Astrocyte (in vitro differentiated cells and primary cell): ENCODE data around the gene LMCD1. TPM values are rescaled to one million over a fixed set of nuclear protein-coding genes. Genes with fewer than 3 reads are reported as not detected.

ENCODE experiments used
- DNase-seq: peaks from one replicate; pipeline ENCODE4 v3.0.0-alpha.2; 2010; ENCODE audit warnings: low read depth
- FAIRE-seq: peaks from 2 replicates; lab custom pipeline; 2011; peaks lifted over from hg19 to GRCh38; lab: Jason Lieb, UNC
- H2AFZ ChIP-seq: 2 replicates; pipeline ENCODE4 v1.6.0; 2012; ENCODE audit warnings: low read depth, low read length, inconsistent platforms
- H3K27ac ChIP-seq: 2 replicates; pipeline ENCODE4 v1.5.1; 2011; ENCODE audit warnings: low read depth, low read length, inconsistent platforms
- H3K27me3 ChIP-seq: 2 replicates; pipeline ENCODE4 v1.6.0; 2011; ENCODE audit warnings: low read length, inconsistent platforms; ENCODE audit not compliant: insufficient read depth
- H3K36me3 ChIP-seq: 2 replicates; pipeline ENCODE4 v1.5.1; 2011; ENCODE audit warnings: low read length, inconsistent platforms; ENCODE audit not compliant: insufficient read depth
- H3K4me1 ChIP-seq: 2 replicates; pipeline ENCODE4 v1.5.1; 2011; ENCODE audit warnings: low read length, inconsistent platforms; ENCODE audit not compliant: insufficient read depth
- H3K4me2 ChIP-seq: 2 replicates; pipeline ENCODE4 v1.6.0; 2012; ENCODE audit warnings: low read length, inconsistent platforms
- H3K4me3 ChIP-seq: 2 replicates; pipeline ENCODE4 v1.5.1; 2011; ENCODE audit warnings: low read depth, mild to moderate bottlenecking, low read length, inconsistent platforms; ENCODE audit not compliant: insufficient read depth
- H3K79me2 ChIP-seq: 2 replicates; pipeline ENCODE4 v1.6.0; 2012; ENCODE audit warnings: mild to moderate bottlenecking, low read length, inconsistent platforms; ENCODE audit not compliant: insufficient read depth
- H3K9ac ChIP-seq: 2 replicates; pipeline ENCODE4 v1.6.0; 2012; ENCODE audit warnings: mild to moderate bottlenecking, low read length, inconsistent platforms
- H3K9me3 ChIP-seq: 2 replicates; pipeline ENCODE4 v1.5.1; 2012; ENCODE audit warnings: low read depth, mild to moderate bottlenecking, low read length, inconsistent platforms; ENCODE audit not compliant: insufficient read depth
- H4K20me1 ChIP-seq: 2 replicates; pipeline ENCODE4 v1.6.0; 2012; ENCODE audit warnings: low read length, inconsistent platforms; ENCODE audit not compliant: insufficient read depth
- H3K27ac Mint-ChIP-seq: one replicate; pipeline ENCODE4 v1.8.0; 2021; ENCODE audit warnings: mild to moderate bottlenecking, mixed read lengths; ENCODE audit not compliant: unreplicated experiment
- H3K27me3 Mint-ChIP-seq: one replicate; pipeline ENCODE4 v1.8.0; 2021; ENCODE audit warnings: low read depth, mixed read lengths; ENCODE audit not compliant: unreplicated experiment
- H3K36me3 Mint-ChIP-seq: one replicate; pipeline ENCODE4 v1.8.0; 2021; ENCODE audit warnings: low read depth, mixed read lengths; ENCODE audit not compliant: unreplicated experiment
- H3K4me1 Mint-ChIP-seq: one replicate; pipeline ENCODE4 v1.8.0; 2021; ENCODE audit warnings: low read depth, mixed read lengths; ENCODE audit not compliant: unreplicated experiment
- H3K4me3 Mint-ChIP-seq: one replicate; pipeline ENCODE4 v1.8.0; 2021; ENCODE audit warnings: mild to moderate bottlenecking, moderate library complexity, mixed read lengths; ENCODE audit not compliant: unreplicated experiment
- H3K9me3 Mint-ChIP-seq: one replicate; pipeline ENCODE4 v1.8.0; 2021; ENCODE audit warnings: mild to moderate bottlenecking, mixed read lengths; ENCODE audit not compliant: unreplicated experiment
- CTCF ChIP-seq: IDR thresholded peaks from 2 replicates; pipeline ENCODE4 v1.5.1; 2011; ENCODE audit warnings: low read depth, mild to moderate bottlenecking, inconsistent platforms, low read length, moderate library complexity; ENCODE audit not compliant: insufficient read depth
- EZH2 ChIP-seq: IDR thresholded peaks from 2 replicates; pipeline ENCODE4 v1.6.1; 2012; ENCODE audit warnings: mild to moderate bottlenecking, low read length, inconsistent platforms; ENCODE audit not compliant: insufficient read depth
- total RNA-seq: library from RNA; stranded (reverse); gene quantifications from 2 replicates; pipeline ENCODE4 v1.2.1, GENCODE V29; 2021

LMCD1 gene
- total RNA-seq, 1 donor from 2014 or later = 374 TPM

GRCh38 chr3:8622873-8623691 is 121.5 kb downstream of the LMCD1 start:
- H3K4me3 Mint-ChIP-seq = no peak overlapping the region
- Histone ChIP-seq H3K79me2 (no peaks in the 10 kb centered on the region), H3K9ac (peak overlapping the region; percentile 43), H3K36me3 (no peaks in the 10 kb centered on the region), H3K4me2 (peak overlapping the region; percentile 21), H3K27me3 (no peaks in the 10 kb centered on the region), H3K27ac (no peak overlapping the region), H2AFZ (no peak overlapping the region), H3K4me3 (no peak overlapping the region), H3K4me1 (peaks cover 14% of the 10 kb centered on the region), H4K20me1 (no peaks in the 10 kb centered on the region), H3K9me3 (no peaks in the 10 kb centered on the region)
- H3K27me3 Mint-ChIP-seq = peaks cover 5% of the 10 kb centered on the region
- peak; percentile 76 for TF ChIP-seq CTCF
- TF ChIP-seq EZH2 = no peak
- no peaks in the 10 kb centered on the region for H3K36me3 Mint-ChIP-seq
- peak; percentile 35 for DNase-seq
- peaks cover 35% of the 10 kb centered on the region for H3K4me1 Mint-ChIP-seq
- peak overlapping the region; percentile 83 for H3K27ac Mint-ChIP-seq
- FAIRE-seq = no peak
- H3K9me3 Mint-ChIP-seq = no peaks in the 10 kb centered on the region

DNA sequence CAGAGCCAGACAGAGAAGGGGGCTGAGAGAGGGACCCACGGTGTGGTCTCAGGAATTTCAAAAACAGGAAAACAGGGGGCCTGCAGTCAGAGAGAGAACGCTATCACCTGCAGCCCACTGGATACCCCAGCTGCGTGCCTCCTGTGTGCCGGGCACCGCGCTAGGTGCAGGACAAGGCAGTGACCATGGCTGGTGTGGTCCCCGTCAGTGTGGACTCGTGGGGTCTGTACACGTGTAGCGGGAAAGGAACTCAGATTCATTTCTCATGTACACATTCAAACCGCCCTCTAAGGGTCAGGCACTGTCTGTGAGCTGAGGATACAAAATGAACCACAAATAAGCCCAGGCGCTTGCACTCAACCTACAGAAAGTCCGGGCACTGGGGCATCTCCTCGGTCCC is 122.1 kb downstream of the LMCD1 start:
- Mint-ChIP-seq H3K36me3 (no peaks in the 10 kb centered on the region), H3K4me3 (no peak overlapping the region), H3K4me1 (peaks cover 35% of the 10 kb centered on the region), H3K9me3 (no peaks in the 10 kb centered on the region), H3K27me3 (peaks cover 5% of the 10 kb centered on the region), H3K27ac (no peak overlapping the region)
- Histone ChIP-seq H3K4me3 (no peak overlapping the region), H3K79me2 (no peaks in the 10 kb centered on the region), H4K20me1 (no peaks in the 10 kb centered on the region), H3K4me1 (peaks cover 14% of the 10 kb centered on the region), H3K36me3 (no peaks in the 10 kb centered on the region), H3K9ac (no peak overlapping the region), H3K9me3 (no peaks in the 10 kb centered on the region), H3K4me2 (no peak overlapping the region), H2AFZ (no peak overlapping the region), H3K27me3 (no peaks in the 10 kb centered on the region), H3K27ac (no peak overlapping the region)
- DNase-seq (no peak), FAIRE-seq (no peak)
- TF ChIP-seq CTCF = no peak
- TF ChIP-seq EZH2 = no peak

Other genes starting within 250 kb of the LMCD1 start
- not detected in 2 replicates for gene SSUH2, start 143.0 kb downstream of the LMCD1 start, total RNA-seq
- not detected in 2 replicates for gene CAV3, start 232.0 kb downstream of the LMCD1 start, total RNA-seq